Cardiac fibroblast (primary cell): ENCODE data around the gene LUZP2.

Experiments
- DNase-seq, 2 donors: peaks; one replicate each; pipeline versions ENCODE4 v3.0.0 to v3.0.0-alpha.2; 2010; ENCODE audit warnings: low read depth in 2 of 2
- H3K4me3 ChIP-seq, 2 donors: replicated peaks in 1 of 2; 1 replicate in 1 of 2; 2 replicates in 1 of 2; pipeline ENCODE4 v1.5.1; 2011; ENCODE audit warnings: low read depth in 2 of 2, low read length in 2 of 2, mild to moderate bottlenecking in 2 of 2, moderate library complexity in 1 of 2
- CTCF ChIP-seq: IDR thresholded peaks from one replicate; pipeline ENCODE4 v1.5.1; 2011; ENCODE audit warnings: low read depth, mild to moderate bottlenecking, low read length, inconsistent platforms

The LUZP2 gene

GRCh38 chr11:24489477-24489876 is 7.4 kb upstream of the LUZP2 start:
- DNase-seq, result no peak
- TF ChIP-seq CTCF, result no peak
- no peak overlapping the region for H3K4me3 ChIP-seq

GRCh38 chr11:24496386-24496735 is 492 bp upstream of the LUZP2 start:
- TF ChIP-seq CTCF, result no peak
- H3K4me3 ChIP-seq, result peak overlapping the region; percentile 41 to 47
- DNase-seq, result peak in 1 of 2 donors; percentile 4

DNA sequence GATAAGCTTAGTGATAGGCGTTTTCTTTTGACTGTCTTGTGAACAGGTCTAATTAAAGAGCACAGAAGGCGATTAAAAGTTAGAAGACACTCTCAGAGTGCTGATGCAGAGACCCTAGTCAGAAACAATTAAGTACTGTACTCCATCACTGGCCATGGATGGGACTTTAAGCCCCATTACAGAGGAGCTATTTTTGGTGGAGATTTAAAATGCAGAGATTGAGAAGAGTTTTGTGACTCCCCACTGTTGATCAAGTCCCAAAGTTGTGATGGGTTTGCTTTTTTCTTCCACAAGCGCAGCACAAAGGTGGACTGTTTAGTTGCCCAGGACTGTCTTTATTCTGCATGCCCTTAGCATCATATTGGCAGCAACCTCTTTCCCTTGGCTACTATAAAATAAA is 978 bp downstream of the LUZP2 start:
- H3K4me3 ChIP-seq, result no peak overlapping the region
- no peak for TF ChIP-seq CTCF
- no peak for DNase-seq

- no peak overlapping the region for H3K4me3 ChIP-seq
- no peak for DNase-seq
- TF ChIP-seq CTCF, result no peak
These were observed 5.6 kb downstream of the LUZP2 start for GRCh38 chr11:24502425-24502824.

DNA sequence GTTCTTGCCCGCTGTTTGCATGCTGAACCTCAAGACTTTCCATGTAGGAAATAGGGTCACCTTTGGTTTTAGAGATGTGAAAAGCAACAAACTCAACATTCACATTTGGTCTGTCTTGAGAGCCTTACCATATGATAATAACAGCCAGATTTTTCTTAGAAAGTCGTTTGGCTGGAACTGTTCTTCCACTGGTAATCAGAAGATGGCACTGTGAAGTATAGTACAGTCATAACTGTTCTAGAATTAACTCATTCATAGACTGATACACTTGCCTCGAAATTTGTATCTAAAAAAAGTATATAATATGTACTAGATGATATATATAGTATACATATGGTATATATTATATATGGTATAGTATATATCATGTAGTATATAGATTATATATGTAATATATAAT is 12.3 kb downstream of the LUZP2 start:
- DNase-seq, result peak; percentile 22 to 32
- no peak overlapping the region for H3K4me3 ChIP-seq
- TF ChIP-seq CTCF, result no peak

GRCh38 chr11:24511511-24511910 is 14.7 kb downstream of the LUZP2 start:
- DNase-seq, result no peak
- H3K4me3 ChIP-seq, result no peak overlapping the region
- no peak for TF ChIP-seq CTCF

DNA sequence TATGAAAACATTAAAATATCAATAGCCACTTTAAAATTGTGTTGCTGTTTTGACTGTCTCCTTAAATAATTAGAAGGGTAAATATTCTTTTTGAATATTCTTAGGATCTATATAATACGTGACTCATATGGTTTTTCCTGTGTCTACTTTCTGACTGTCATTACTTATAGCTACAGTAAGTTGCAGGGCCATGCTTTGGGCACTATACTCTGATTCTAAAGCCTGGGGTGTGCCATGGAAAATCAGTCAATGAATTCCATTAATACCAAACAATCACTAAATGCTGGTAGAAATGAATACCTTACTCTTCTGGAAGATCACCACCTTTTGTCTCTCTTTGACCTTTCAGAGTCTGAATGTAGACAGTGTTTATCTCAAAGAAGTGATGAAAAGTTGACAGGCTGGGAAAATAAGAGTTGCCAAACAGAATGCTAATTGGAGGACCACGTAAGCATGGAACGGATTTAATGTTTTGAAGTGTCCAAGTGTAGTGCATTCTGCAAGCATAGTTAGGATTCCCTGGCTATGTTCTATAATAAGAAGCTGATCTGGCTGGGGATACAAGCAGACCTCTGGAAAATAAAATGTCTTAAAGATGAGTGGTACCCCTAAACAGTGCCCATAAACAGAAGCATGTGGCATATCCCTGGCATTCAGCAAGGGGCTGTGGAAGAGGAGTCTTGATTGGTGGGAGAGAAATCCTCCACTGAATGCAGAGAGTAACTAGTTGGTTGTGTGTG is 16.8 kb downstream of the LUZP2 start:
- TF ChIP-seq CTCF, result no peak

More for the DNA sequence above, 16.8 kb downstream of the LUZP2 start:
- DNase-seq, result no peak
- no peak overlapping the region for H3K4me3 ChIP-seq
